ENCODE measurements around the gene MAP7.

DNA sequence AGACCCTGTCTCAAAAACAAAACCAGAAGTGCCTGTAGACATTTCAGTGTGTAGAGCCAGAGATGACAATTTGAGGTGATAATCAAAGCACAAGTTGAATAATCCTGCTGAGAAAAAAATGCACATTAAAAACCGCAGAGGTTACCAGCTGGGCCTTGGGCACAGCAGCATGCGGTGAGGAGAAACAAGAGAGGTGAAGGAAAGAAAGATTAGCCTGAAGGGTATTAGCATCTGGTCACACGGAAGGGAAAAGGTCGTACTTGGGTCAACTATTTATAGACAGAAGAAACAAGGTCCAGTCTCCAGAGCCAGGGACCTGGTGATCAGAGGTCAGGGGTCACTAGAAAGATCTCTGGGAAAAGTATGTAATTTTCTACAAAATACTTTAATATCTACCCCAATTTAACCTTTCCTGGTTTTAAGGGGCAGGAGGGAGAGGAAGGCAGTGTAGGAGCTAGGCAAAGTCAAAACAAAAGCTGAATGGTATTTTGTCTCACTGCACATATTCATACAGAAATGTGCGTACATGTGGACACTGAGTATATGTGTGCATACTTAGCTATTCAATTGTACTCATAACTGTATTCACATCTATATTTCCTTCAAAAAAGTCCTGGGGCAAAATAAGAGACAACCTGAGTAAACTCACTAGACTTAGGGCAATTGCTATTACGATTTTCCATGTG, 10.1 kb downstream of the MAP7 start:
- TF ChIP-seq, protein P1, sequence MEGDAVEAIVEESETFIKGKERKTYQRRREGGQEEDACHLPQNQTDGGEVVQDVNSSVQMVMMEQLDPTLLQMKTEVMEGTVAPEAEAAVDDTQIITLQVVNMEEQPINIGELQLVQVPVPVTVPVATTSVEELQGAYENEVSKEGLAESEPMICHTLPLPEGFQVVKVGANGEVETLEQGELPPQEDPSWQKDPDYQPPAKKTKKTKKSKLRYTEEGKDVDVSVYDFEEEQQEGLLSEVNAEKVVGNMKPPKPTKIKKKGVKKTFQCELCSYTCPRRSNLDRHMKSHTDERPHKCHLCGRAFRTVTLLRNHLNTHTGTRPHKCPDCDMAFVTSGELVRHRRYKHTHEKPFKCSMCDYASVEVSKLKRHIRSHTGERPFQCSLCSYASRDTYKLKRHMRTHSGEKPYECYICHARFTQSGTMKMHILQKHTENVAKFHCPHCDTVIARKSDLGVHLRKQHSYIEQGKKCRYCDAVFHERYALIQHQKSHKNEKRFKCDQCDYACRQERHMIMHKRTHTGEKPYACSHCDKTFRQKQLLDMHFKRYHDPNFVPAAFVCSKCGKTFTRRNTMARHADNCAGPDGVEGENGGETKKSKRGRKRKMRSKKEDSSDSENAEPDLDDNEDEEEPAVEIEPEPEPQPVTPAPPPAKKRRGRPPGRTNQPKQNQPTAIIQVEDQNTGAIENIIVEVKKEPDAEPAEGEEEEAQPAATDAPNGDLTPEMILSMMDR (IDR thresholded peaks at IDR 0.05 in 8 of 11, conservative IDR thresholded peaks at IDR 0.05 in 3 of 11) = no peak
- TF ChIP-seq POLR2AphosphoS5 (IDR thresholded peaks at IDR 0.05) (no peak), POLR2A (IDR thresholded peaks at IDR 0.05) (no peak)
